Vagina (tissue), 2 donors: Measurements from ENCODE around the gene ST6GALNAC6. TPM values are rescaled to one million over a fixed set of nuclear protein-coding genes. Genes with fewer than 3 reads are reported as not detected.

Experiments used
- DNase-seq, 2 donors: peaks; one replicate each; pipeline ENCODE4 v3.0.0-alpha.2; 2017; ENCODE audit errors: extremely low spot score in 2 of 2
- H3K27ac ChIP-seq: fragments of 200-600 bp; sonication (generic); one replicate; pipeline ENCODE4 v1.5.1; 2019
- H3K27me3 ChIP-seq: fragments of 200-600 bp; sonication (generic); one replicate; pipeline ENCODE4 v1.5.1; 2019
- H3K36me3 ChIP-seq, 2 donors: fragments of 200-600 bp; sonication (generic); one replicate each; pipeline ENCODE4 v1.5.1; 2017 to 2019
- H3K4me1 ChIP-seq: fragments of 200-600 bp; sonication (generic); one replicate; pipeline ENCODE4 v1.5.1; 2019
- H3K4me3 ChIP-seq, 2 donors: fragments of 200-600 bp; sonication (generic); 1 replicate in 1 of 2; 2 replicates in 1 of 2; pipeline ENCODE4 v1.5.1; 2016 to 2019
- H3K9me3 ChIP-seq: fragments of 200-600 bp; sonication (generic); one replicate; pipeline ENCODE4 v1.5.1; 2019
- POLR2A ChIP-seq, 2 donors: fragments of 450-650 bp; IDR thresholded peaks; one replicate each; pipeline ENCODE4 v1.6.1; 2017; ENCODE audit warnings: antibody characterized with exemption in 2 of 2, mild to moderate bottlenecking in 2 of 2, moderate library complexity in 2 of 2
- POLR2AphosphoS5 ChIP-seq, 2 donors: sonication (generic); formaldehyde crosslinking; IDR thresholded peaks; one replicate each; pipeline ENCODE4 v1.9.0; 2017; ENCODE audit warnings: antibody characterized with exemption in 2 of 2, mild to moderate bottlenecking in 2 of 2, low read depth in 1 of 2; ENCODE audit not compliant: insufficient read depth in 1 of 2
- intact Hi-C: fragments of 100-400 bp; cut with DNase I; formaldehyde crosslinking; loops from one replicate; pipeline ENCODE4 v1.15.1; 2023
- total RNA-seq: library from RNA; depleted of rRNA; stranded (reverse); fragments of >200 nt; gene quantifications from one replicate; pipeline ENCODE4 v1.2.3, GENCODE V29; 2016
- TF ChIP-seq, protein P1 (sequence below), 3 experiments: fragments of 450-650 bp in 2 of 3; fragments of 200-600 bp in 1 of 3; sonication (generic) in 1 of 3; IDR thresholded peaks; one replicate each; pipeline ENCODE4 v1.5.1; 2017 to 2019; ENCODE audit warnings: antibody characterized with exemption in 3 of 3, mild to moderate bottlenecking in 2 of 3, moderate library complexity in 2 of 3

Gene ST6GALNAC6
- total RNA-seq, 1 donor from 2014 or later, result 108 TPM

GRCh38 chr9:127923046-127923445 lies 23.6 kb upstream of the ST6GALNAC6 start:
- Histone ChIP-seq H3K4me3 (no peak overlapping the region), H3K36me3 (no peaks in the 10 kb centered on the region), H3K27me3 (no peaks in the 10 kb centered on the region), H3K27ac (no peak overlapping the region), H3K9me3 (no peaks in the 10 kb centered on the region), H3K4me1 (peaks cover 49% of the 10 kb centered on the region)
- TF ChIP-seq POLR2A (IDR thresholded peaks at IDR 0.05), result no peak
- TF ChIP-seq POLR2AphosphoS5 (IDR thresholded peaks at IDR 0.05; ENCODE audit: insufficient read depth in 1 of 2, low read depth in 1 of 2), result no peak
- TF ChIP-seq, protein P1, sequence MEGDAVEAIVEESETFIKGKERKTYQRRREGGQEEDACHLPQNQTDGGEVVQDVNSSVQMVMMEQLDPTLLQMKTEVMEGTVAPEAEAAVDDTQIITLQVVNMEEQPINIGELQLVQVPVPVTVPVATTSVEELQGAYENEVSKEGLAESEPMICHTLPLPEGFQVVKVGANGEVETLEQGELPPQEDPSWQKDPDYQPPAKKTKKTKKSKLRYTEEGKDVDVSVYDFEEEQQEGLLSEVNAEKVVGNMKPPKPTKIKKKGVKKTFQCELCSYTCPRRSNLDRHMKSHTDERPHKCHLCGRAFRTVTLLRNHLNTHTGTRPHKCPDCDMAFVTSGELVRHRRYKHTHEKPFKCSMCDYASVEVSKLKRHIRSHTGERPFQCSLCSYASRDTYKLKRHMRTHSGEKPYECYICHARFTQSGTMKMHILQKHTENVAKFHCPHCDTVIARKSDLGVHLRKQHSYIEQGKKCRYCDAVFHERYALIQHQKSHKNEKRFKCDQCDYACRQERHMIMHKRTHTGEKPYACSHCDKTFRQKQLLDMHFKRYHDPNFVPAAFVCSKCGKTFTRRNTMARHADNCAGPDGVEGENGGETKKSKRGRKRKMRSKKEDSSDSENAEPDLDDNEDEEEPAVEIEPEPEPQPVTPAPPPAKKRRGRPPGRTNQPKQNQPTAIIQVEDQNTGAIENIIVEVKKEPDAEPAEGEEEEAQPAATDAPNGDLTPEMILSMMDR (IDR thresholded peaks at IDR 0.05), result no peak
- intact Hi-C loops, result loop anchor here (5.0 to 10.0 kb wide), 2 partner anchors 336 to 418 kb away; no protein-coding TSS in a partner anchor
- DNase-seq, result no peak

GRCh38 chr9:127921557-127922120 lies 22.2 kb upstream of the ST6GALNAC6 start:
- no peaks in the 10 kb centered on the region for H3K9me3 ChIP-seq
- no peaks in the 10 kb centered on the region for H3K36me3 ChIP-seq
- H3K4me1 ChIP-seq, result peaks cover 45% of the 10 kb centered on the region
- H3K27me3 ChIP-seq, result no peaks in the 10 kb centered on the region
- no peak for DNase-seq
- peak overlapping the region; percentile 3 for H3K27ac ChIP-seq
- H3K4me3 ChIP-seq, result peak overlapping the region in 1 of 2 donors; percentile 35
- TF ChIP-seq POLR2A (IDR thresholded peaks at IDR 0.05) (no peak), POLR2AphosphoS5 (IDR thresholded peaks at IDR 0.05; ENCODE audit: insufficient read depth in 1 of 2, low read depth in 1 of 2) (peak; percentile 37 to 41)
- TF ChIP-seq, protein P1 (IDR thresholded peaks at IDR 0.05), result peak; percentile 91 to 98 (median 96)
- intact Hi-C loops, result loop anchor here (2.0 to 10.0 kb wide), 3 partner anchors 183 to 417 kb away; no protein-coding TSS in a partner anchor

DNA sequence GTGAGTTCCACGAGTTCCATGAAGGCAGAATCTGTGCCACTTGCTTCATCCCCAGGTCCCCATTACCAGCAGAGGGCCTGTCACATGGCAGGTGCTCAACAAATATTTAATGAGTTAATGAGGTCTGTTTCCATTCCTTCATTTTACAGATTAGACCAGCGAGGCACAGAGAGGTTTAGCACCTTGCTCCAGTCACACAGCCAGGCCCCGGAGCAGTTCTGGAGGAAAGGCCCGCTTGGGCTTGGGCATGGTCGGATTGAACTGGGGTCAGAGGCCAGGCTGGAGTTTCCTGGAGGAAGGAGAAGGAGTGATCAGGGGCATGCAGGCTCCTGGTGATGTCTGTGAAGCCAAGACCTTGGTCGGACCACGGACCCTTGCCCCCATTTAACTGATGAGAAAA lies 21.4 kb upstream of the ST6GALNAC6 start:
- peaks cover 51% of the 10 kb centered on the region for H3K4me1 ChIP-seq
- TF ChIP-seq POLR2A (IDR thresholded peaks at IDR 0.05) (no peak), POLR2AphosphoS5 (IDR thresholded peaks at IDR 0.05; ENCODE audit: insufficient read depth in 1 of 2, low read depth in 1 of 2) (no peak)
- TF ChIP-seq, protein P1 (IDR thresholded peaks at IDR 0.05), result no peak
- peak overlapping the region; percentile 3 for H3K27ac ChIP-seq
- no peak overlapping the region for H3K4me3 ChIP-seq
- no peaks in the 10 kb centered on the region for H3K36me3 ChIP-seq
- DNase-seq, result no peak
- intact Hi-C loops, result loop anchor here (2.0 to 10.0 kb wide), 3 partner anchors 182 to 416 kb away; no protein-coding TSS in a partner anchor
- H3K27me3 ChIP-seq, result no peaks in the 10 kb centered on the region
- H3K9me3 ChIP-seq, result no peaks in the 10 kb centered on the region

DNA sequence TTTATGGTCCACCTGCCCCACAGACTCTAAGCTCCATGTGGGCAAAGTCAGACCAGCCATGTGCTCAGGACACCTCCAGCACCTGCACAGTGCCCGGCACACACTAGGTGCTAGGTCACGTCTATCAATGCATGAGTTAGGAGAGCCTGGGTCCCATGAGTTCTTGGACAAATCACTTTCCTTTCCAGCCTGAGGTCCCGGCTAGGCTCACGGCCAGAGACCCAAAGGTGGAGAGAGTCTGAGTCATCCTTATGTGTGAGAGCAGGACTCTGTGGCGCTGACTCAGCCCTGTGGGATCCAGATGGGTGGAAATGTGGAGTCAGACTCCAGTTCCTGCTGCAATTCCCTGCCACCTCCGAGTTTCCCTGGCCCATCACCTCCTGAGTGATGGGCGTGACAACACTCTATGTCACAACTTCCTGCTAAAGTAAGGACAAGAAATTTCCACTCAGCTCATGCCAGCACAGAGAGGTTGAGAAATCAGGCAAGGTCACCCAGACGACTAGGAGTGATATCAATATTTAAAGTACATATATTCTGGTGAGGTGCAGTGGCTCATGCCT lies 19.9 kb upstream of the ST6GALNAC6 start:
- Histone ChIP-seq H3K4me1 (peaks cover 65% of the 10 kb centered on the region), H3K27ac (peak overlapping the region; percentile 73)
- intact Hi-C loops, result loop anchor here (5.0 kb wide), 1 partner anchor 132 kb away; the partner anchor contains the start of gene CDK9

More for the DNA sequence above, 19.9 kb upstream of the ST6GALNAC6 start:
- peaks cover 0 to 5% of the 10 kb centered on the region in 2 donors for H3K36me3 ChIP-seq
- H3K27me3 ChIP-seq, result no peaks in the 10 kb centered on the region
- no peak overlapping the region for H3K4me3 ChIP-seq
- TF ChIP-seq POLR2AphosphoS5 (IDR thresholded peaks at IDR 0.05; ENCODE audit: insufficient read depth in 1 of 2, low read depth in 1 of 2), result peak; percentile 84 to 97
- TF ChIP-seq, protein P1 (IDR thresholded peaks at IDR 0.05), result no peak
- DNase-seq, result peak in 1 of 2 donors; percentile 99
- H3K9me3 ChIP-seq, result no peaks in the 10 kb centered on the region
